Activated T-cell treated with anti-CD3 and anti-CD28 coated beads for 1 hour (primary cell): ENCODE data around the gene FEN1.
A peak's percentile ranks its signal among the peaks of the same experiment; 100 is the strongest.

ENCODE experiments used
- DNase-seq: peaks from one replicate; pipeline ENCODE4 v3.0.0-alpha.2; 2020; ENCODE audit warnings: low read depth

Gene FEN1

DNA sequence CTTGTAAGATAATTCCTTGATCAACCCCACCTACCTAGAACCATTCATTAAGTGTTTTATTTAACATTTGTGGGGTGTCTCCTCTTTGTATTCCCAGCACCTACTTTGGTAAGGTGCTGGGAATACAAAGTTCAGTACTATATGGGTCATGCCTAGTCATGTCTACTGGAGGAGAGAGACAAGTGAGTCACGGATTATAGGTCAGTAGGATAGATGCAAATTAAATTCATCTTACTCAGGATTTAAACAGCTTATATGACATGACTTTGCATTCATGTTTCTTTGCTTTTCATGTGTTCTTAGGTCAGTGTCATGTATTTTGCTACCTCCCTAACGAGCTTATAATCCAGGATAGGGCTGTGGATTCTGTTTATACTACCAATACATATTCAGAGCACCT is 27.5 kb downstream of the FEN1 start:
- no peak for DNase-seq

DNA sequence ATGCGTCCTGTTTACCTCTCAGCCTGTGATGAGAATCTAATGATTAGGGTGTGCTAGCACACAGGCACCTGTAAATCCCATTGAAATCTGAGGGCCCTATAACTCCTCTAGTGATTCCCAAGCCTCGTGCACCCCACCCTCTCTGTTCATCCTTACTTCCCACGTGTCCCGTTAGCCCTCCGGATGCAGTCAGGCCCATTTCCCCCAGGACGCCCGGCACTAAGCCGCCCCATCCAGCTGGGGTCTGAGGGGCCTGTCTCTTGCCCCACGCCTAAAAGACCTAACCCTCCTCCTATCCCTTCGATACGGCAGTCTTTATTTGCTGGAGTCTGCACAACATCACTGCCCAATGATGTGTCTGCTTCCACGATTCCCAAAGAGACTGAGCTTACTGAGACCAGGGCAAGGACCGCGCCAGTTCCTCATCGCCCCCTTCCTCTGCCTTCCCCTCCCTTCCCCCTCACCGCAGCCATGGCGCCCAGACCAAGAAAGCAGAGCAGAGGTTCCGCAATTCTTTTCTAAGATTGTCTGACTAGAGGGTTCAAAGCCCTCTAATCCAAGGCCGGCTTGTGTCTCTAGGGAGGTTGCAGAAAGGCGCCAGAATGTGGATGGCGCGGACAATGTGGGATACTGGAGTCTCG is 34.3 kb downstream of the FEN1 start:
- no peak for DNase-seq

DNA sequence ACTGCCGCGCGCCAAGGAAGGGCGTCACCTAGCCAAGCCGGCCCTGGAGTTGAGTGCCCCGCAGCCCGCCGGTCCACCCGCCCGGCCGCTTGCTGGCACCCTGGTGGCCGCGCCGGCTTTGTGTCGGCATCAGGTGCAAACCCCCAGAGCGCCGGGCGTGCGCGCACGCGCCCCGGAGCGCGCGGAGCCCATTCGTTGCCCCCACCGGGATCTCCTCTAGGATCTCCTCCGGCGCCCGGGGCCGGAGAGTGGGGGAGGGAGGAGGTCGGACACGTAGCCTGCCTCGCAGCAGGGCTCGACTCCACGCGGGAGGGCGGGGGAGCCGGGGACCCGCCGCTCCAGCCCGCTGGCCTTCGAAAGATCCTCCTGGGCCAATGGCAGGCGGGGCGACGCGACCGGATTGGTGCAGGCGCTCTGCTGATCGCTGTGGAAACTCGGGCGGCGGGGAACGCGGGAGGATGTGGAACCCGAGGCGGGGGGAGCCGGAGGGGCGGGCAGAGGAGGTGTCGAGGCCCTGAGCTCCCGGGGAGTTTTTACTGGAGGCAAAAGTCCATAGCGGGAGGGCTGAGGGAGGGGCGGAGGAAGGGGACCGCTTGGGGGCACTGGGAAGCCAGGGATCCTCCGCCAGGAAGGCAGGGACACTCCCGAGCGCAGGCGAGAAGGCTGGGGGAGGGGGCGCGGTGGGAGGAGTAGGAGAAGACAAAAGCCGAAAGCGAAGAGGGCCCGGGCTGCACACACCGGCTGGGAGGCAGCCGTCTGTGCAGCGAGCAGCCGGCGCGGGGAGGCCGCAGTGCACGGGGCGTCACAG is 35.1 kb downstream of the FEN1 start, which contains the start of gene FADS2:
Gene FADS2 (plus strand): TSS at position 730 of the 808 bp plus-strand sequence. CDS start 91 bp downstream, outside the sequence.
- DNase-seq, result peak; percentile 44

DNA sequence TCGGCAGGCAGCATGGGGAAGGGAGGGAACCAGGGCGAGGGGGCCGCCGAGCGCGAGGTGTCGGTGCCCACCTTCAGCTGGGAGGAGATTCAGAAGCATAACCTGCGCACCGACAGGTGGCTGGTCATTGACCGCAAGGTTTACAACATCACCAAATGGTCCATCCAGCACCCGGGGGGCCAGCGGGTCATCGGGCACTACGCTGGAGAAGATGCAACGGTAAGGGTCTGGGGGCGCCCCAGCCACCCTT is 35.6 kb downstream of the FEN1 start:
- DNase-seq, result no peak

DNA sequence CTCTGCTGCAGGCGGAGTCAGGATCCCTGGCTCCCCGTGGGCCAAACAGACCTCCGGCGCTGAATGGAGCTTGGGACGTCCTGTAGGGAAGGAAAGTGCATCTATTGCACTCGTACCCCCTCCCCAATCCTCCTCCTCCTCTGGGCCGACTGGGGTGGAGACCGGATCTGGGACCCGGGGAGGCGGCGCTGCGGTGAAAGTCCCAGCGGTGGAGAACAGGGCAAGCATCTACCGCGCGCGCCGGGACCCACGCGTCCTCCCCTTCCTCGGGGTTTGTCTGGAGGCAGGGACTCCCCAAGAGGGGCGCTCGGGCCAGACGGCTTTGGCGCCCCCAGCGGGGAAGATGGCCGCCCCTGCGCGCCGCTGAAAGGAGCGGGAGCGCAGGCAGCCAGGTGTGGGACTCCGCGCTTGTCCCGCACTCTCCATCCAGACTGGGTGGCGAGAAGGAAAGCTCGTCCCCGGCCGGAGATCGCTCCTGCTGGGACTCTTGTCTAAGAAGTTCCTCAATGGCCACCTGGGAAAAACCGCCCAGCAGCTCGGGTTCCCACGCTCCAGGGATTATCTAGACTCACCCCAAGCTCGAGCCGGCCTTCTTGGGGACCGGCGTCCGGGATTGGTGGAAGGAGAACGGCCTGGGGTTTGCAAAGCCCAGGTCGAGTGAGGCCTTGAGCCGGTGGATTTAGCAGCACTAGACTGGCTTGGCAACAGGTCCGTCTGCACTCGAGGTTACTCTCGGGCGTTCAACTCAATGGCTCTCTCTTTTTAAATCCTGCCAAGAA is 36.1 kb downstream of the FEN1 start:
- no peak for DNase-seq

DNA sequence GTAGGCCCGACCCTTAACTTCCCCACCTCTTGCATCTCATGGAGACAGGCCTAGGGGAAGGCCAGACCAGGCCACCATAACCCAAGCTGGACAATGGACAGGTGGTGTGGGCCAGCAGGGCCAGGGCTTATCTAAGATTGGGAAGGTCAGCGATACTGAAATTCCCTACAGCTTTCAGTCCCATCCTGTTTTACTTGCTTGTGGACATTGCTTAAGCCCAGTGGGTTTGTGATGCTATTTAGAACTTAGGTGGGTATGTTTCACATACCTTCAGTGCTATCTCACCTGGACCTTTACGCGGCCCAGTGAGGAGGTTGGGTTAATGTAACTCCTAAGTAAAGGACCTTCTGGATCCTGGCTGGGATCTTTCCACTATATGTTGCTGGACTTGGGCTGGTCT is 37.1 kb downstream of the FEN1 start:
- DNase-seq, result no peak

DNA sequence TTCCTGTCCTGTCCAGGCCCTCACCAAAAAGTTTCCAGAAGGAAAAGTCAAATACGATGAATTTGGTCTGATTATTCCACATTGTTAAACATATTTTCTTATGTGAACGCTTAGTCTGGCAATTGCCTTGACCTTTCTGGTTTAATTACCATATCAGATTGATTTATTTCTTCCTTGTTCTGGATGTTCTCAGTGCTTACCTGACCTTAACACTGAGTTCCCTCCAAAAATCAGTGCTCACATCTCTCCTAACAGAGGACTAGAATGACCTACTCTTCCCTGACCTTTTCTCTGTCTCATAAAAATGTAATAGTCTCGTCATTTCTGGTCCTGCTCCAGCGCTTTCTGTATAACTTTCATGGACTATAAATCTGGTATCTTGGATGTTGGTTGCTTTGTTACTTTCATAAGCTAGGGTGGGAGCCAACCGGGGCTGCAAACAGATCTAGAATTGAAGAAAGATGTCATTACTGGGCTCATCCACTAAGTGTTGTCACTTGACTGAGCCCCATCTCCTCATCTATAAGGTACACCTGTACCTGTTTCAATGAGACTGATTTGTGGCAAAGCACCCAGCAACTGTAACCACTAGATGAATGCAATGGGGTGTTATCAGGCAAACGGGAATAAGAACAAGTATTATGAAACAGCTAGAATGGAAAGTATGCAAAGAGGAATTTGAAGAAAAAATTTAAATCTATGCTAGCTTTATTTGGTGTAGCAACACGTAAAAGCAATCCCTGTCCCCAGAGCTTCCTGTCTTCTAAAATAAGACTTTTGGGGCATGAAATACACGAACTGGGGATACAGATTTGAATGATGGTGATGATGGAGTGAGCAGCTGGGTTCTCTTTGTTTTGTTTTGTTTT is 37.8 kb downstream of the FEN1 start:
- DNase-seq, result no peak

DNA sequence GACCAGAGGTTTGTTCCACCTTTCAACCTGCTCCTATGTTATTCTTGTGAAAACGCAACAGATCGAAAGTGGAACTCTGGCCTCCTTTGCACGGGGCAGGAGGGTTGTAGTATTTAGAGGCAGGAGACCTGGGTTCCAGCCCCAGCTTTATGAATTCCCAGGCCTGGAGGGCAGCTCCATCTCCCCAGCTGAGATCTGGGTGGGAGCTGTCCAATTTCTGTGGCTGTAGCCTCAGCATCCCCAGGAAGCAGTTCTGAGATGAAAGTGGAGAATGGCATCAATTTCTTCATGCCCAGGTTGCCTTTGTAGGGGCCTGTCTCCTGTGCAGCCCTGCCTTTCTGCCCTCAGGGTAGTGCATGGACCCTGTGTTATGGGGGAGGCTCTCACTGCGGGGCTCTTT is 39.5 kb downstream of the FEN1 start:
- DNase-seq, result no peak

DNA sequence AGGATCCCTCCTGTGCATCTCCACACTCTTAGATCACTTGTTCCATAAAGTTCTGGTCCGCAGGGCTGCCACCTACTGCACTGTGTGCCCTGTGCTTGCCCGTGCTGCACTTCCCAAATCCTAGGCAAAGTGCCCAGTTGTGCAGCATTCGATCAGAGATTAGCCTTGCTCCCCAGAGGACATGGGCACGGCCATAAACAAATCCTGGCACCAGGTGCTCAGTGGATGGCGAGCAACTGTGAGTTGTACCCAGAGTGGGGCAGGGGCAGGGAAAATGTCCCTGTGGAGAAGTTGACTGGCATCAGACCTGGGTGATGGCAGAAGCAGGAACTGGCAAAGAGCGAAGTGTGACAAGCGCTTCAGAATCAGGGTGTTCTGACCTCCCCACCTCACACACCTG is 40.0 kb downstream of the FEN1 start:
- no peak for DNase-seq

DNA sequence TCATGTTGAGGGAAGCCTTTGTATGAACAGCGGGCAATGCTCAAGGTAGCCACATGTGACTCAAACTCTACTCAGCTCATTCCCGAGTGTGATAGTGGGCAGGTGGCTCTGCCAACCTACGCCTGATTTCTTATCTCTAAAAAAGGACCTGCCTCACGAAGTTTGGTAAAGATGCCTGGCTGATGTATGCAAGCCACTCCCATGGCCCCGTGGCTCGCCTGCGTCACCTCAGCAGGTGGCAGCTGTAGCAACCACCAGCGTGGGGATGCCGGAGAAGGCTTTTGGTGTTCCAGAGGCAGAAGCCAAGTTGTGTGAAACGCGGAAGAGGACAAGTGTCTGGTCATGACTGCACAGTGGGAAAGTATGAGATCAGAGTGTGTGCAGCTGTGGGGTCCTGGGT is 40.8 kb downstream of the FEN1 start:
- DNase-seq, result no peak

DNA sequence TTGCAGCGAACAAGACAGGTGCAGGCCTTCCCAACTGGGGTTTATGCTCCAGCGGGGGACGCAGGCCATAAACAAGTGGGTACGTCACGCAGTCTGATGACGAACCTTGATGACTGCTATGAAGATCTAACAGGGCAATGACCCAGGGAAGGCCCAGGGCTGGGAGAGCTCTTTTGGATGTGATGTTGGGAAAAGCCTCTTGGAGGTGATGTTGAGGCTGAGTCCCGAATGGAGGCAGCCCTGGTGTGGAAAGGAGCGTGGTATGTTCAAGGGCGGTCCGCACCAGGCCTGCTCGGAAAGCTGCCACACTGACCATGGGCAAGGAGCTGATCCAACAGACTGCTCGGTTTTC is 41.2 kb downstream of the FEN1 start:
- DNase-seq, result no peak

DNA sequence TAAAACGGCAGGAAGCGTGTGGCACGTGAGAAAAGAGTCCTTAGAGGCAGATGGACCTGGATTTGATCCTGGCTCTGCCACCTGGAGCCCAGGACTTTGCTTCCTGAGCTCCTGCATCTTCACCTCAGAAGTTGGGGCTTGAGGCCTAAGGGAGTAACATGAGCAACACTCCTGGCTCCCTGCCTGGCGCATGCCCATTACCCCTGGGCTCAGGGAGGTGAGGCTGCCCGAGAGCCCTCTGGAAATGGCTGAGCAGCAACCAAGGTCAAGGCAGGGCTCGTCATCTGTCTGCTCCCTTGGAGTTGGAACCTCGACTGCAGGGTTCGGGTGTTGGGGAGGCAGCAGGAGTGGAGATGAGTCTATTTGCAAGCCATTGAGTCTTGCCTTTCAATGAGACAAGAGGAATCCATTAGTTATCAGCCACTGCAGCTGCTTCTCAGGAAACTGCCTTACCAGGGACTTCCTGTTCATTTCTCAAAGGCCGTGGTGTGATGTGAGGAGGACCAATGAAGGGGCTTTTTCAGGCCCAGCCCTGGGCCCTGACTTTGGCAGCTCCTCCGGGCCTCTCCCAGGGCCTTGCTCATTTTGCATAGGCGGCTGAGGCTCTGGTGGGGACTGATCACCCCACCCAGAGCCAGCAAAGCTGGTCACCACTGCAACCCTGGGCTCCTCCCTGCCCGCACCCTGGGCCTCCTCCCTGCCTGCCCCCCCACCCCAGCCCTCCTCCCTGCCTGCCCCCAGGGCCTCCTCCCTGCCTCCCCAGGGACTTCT is 41.8 kb downstream of the FEN1 start:
- DNase-seq, result no peak

DNA sequence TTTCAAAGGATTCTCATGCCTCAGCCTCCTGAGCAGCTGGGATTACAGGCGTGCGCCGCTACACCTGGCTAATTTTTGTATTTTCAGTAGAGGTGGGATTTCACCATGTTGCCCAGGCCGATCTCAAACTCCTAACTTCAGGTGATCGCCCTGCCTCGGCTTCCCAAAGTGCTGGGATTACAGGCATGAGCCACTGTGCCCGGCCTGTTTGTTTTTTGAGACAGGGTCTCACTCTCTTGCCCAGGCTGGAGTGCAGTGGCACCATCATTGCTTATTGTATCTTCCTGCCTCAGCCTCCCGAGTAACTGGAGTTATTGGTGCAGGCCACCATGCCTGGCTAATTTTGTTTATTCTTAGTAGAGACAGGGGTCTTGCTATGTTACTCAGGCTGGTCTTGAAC is 43.5 kb downstream of the FEN1 start:
- no peak for DNase-seq

DNA sequence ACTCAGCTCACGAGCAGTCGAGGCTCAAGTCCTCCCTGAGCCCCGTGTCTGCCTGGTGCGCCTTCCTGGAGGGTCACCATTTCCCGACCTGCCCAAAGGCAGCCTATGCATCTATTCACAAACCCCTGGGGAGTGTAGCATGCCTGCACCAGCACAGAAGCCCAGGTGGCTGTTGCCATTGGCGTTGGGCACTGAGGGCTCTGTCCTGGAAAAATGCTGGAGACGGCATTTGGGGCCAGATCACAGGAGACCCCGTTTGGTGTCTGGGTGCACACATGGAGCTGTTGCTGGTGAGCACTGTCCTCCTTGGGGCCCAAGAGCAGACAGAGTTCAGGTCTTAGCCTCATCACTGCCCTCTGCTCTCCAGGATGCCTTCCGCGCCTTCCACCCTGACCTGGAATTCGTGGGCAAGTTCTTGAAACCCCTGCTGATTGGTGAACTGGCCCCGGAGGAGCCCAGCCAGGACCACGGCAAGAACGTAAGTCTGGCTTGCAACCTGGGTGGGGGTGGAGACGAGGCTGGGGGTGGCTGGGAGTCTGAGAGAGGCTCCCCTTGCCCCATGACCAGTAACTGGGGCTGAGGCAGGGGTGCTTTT is 44.8 kb downstream of the FEN1 start:
- no peak for DNase-seq

DNA sequence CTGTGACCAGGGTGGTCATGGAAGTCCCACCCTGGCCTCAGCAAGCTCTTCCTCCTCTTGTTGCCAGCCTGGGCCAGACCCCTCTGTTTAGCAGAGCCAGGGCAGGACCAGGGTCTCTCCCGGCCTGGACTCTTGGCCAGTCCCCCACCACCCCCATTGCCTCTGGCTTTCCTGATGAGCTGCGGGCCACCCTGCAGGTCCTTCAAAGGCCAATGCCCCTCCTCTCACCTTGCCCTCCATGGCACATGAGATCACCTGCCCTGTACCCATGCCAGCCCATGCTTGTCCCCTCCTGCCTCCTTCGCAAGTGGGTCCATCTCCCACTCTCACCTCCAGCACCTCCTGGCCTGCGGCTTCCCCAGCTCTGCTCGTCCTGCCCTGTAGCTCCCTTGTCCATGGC is 45.8 kb downstream of the FEN1 start:
- no peak for DNase-seq

DNA sequence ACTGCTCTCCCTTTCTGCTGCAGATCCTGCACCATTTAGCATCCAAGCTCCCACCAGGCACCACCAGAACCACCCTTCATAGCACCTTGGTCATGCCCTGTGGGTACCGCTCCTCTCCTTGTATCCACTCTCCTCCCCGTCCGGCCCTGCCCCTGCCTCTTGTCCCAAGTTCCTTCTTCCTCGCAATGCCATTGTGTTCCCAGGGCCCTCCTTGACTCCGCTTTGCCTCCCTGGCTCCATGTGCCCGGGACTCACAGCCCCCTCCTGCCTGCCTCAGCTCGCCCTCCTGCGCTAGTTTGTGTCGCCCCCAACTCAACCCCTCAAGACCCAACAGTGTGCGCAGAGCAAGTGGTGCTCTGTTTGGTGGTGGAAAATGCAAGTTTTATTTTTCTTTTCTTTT is 46.2 kb downstream of the FEN1 start:
- no peak for DNase-seq

DNA sequence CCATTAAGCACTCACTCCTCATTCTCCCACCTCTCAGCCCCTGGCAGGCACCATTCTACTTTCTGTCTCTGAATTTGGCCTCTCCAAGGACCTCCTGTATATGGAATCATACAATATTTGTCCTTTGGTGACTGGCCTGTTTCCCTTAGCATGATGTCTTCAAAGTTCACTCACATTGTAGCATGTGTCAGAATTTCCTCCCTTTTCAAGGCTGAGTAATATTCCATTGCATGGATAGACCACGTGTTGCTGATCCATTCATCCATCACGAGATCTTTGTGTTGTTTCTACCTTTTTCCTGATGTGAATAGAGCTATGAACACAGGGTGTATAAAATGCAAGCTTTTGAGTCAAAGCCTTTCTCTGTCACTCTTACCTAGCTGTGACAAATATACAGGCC is 47.0 kb downstream of the FEN1 start:
- no peak for DNase-seq

DNA sequence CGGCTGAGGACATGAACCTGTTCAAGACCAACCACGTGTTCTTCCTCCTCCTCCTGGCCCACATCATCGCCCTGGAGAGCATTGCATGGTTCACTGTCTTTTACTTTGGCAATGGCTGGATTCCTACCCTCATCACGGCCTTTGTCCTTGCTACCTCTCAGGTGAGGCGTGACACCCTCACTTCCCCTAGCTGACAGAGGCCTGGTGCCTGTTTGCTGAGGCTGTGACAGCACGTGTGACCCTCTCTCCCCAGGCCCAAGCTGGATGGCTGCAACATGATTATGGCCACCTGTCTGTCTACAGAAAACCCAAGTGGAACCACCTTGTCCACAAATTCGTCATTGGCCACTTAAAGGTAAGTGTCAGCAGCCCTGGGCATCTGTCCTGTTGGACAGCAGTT is 47.7 kb downstream of the FEN1 start:
- no peak for DNase-seq

DNA sequence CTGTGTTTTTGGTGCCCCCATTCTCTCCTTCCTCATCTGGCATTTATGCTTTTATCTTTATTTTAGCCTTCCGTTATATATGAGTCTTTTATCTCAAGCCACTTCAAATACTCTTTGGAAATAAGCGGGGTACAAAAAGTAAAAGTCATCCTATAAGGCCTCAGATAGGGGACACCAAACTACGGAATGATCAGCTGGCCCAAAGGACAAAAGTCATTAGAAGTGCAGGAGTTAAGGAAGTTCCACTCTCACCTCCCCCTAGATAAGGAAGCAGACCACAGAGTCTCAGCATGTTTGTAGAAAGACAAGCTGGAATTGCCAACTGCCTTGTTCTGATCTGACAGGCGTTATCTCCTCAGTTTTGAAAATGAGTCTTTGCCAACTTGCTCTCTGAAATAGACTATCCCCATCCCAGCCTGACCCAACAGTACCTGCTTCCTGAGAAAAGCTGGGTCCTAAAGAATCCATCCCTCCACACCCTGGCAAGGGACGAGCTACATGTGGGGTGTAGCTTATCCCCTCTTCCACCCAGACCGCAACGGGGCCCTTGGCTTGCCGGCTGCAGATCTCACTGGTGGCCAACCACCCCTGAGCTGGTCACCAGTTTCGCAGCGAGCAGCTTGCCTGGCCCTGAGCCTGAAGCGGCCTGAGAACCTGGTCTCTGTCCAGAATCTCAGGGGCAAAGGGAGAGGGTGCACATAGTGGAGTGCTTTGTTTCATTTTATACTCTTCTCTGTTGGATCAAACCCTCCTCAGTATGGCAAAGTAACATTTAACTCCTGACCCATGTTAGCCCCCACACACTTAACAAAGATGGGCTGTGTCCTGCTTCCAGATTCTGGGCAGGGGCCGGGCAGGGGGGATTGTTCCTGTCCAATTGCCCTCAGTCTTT is 49.2 kb downstream of the FEN1 start:
- no peak for DNase-seq

DNA sequence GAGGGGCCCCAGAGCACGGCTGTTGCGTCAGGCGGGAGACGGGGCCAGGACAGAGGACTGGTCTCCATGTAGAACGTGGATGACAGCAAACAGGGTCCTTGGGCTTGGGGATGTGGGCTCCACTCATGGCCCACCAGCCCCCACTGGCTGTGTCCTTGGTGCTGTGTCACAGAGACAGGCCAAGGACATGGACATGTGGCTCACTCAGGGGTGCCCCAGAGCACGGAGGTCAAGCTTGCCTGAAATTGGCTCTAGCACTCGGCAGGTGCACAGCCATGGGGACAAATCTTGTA is 49.8 kb downstream of the FEN1 start:
- no peak for DNase-seq
